K562 (cell line): ENCODE results near the gene DENND6B. TPM values are rescaled to one million over a fixed set of nuclear protein-coding genes. Genes with fewer than 3 reads are reported as not detected.
"Not testable (repeated sequence)": the region's sequence is repeated elsewhere in the genome, so short reads cannot be mapped to it uniquely, and the experiment has no call there.

Experiments used
- ATAC-seq: fragments of 200-7000 bp; cut with Tn5 transposase; 3 replicates; pipeline ENCODE4 v1.9.1; 2020; ENCODE audit warnings: moderate library complexity
- BruUV-seq: library from RNA; stranded (reverse); fragments of 400-500 nt; replicated peaks from 2 replicates; lab custom pipeline; 2021; lab: Mats Ljungman, UMichigan
- CTCF ChIA-PET: fragments of 300-600 bp; formaldehyde crosslinking; extraction: SDS; loops from one replicate; lab custom pipeline; 2021; ENCODE audit warnings: low intra/inter-chr PET ratio; lab: Yijun Ruan, JAX
- POLR2A ChIA-PET: fragments of 300-600, 350-650 bp; sonication (Branson Sonifier 250); formaldehyde crosslinking; extraction: SDS; loops from one replicate; lab custom pipeline; 2021; ENCODE audit warnings: antibody characterized with exemption, inconsistent platforms; lab: Yijun Ruan, JAX
- DNase-seq, 4 experiments: peaks; one replicate each; pipeline versions ENCODE4 v3.0.0 to v3.0.0-alpha.2; 2011 to 2018; ENCODE audit warnings: low spot score in 3 of 4, mixed read lengths in 3 of 4; ENCODE audit errors: extremely low read depth in 1 of 4
- FAIRE-seq: peaks from 2 replicates; lab custom pipeline; 2011; peaks lifted over from hg19 to GRCh38; lab: Jason Lieb, UNC
- H2AFZ ChIP-seq: 2 replicates; pipeline ENCODE4 v1.6.0; 2011; ENCODE audit warnings: low read depth, low read length, control low read depth, inconsistent platforms
- H3K27ac ChIP-seq: fragments of 200-600 bp; 3 replicates; pipeline ENCODE4 v1.8.0; 2011; ENCODE audit warnings: low read depth, mild to moderate bottlenecking, control low read depth, inconsistent platforms, low read length, moderate library complexity, mixed read lengths; ENCODE audit errors: extremely low read depth
- H3K27me3 ChIP-seq, 2 experiments: fragments of 300-600 bp in 1 of 2; 2 replicates in 1 of 2; 3 replicates in 1 of 2; pipeline versions ENCODE4 v1.6.0 to v1.8.0; 2011; ENCODE audit warnings: inconsistent platforms in 2 of 2, low read length in 2 of 2, mild to moderate bottlenecking in 1 of 2, mixed read lengths in 1 of 2, moderate library complexity in 1 of 2; ENCODE audit not compliant: control insufficient read depth in 2 of 2, insufficient read depth in 2 of 2
- H3K36me3 ChIP-seq: fragments of 300-600 bp; 3 replicates; pipeline ENCODE4 v1.8.0; 2011; ENCODE audit warnings: mild to moderate bottlenecking, low read length, inconsistent platforms; ENCODE audit not compliant: control insufficient read depth, insufficient read depth
- H3K4me1 ChIP-seq, 2 experiments: fragments of 200-600 bp in 1 of 2; replicated peaks in 1 of 2; 2 replicates in 1 of 2; 3 replicates in 1 of 2; pipeline versions ENCODE4 v1.5.1 to v1.8.0; 2011; ENCODE audit warnings: inconsistent platforms in 2 of 2, low read length in 2 of 2, mild to moderate bottlenecking in 1 of 2, mixed read lengths in 1 of 2, moderate library complexity in 1 of 2; ENCODE audit not compliant: control insufficient read depth in 2 of 2, insufficient read depth in 2 of 2
- H3K4me2 ChIP-seq: 2 replicates; pipeline ENCODE4 v1.6.1; 2011; ENCODE audit warnings: low read length, control low read depth, inconsistent platforms, mixed read lengths; ENCODE audit not compliant: insufficient read depth
- H3K4me3 ChIP-seq: fragments of 200-600 bp; sonication (generic), shearing (Covaris generic); 2 replicates; pipeline ENCODE4 v1.5.1; 2016; ENCODE audit warnings: control low read depth, inconsistent platforms
- H3K79me2 ChIP-seq: fragments of 200-600 bp; 3 replicates; pipeline ENCODE4 v1.8.0; 2011; ENCODE audit warnings: low read length, inconsistent platforms; ENCODE audit not compliant: control insufficient read depth, insufficient read depth
- H3K9ac ChIP-seq, 2 experiments: 2 replicates each; pipeline versions ENCODE4 v1.6.0 to v1.6.1; 2011; ENCODE audit warnings: low read depth in 2 of 2, low read length in 2 of 2, control low read depth in 1 of 2, inconsistent platforms in 1 of 2, mild to moderate bottlenecking in 1 of 2, mixed read lengths in 1 of 2; ENCODE audit not compliant: insufficient read depth in 1 of 2
- H3K9me1 ChIP-seq: one replicate; pipeline ENCODE4 v1.6.0; 2011; ENCODE audit warnings: inconsistent platforms, mild to moderate bottlenecking, low read length, moderate library complexity; ENCODE audit not compliant: control insufficient read depth, insufficient read depth
- H3K9me3 ChIP-seq: replicated peaks from 2 replicates; pipeline ENCODE4 v1.5.1; 2011; ENCODE audit warnings: low read depth, low read length, inconsistent platforms; ENCODE audit not compliant: control insufficient read depth, insufficient read depth
- H4K20me1 ChIP-seq: replicated peaks from 2 replicates; pipeline ENCODE4 v1.6.1; 2011; ENCODE audit warnings: low read length, inconsistent platforms, mixed read lengths; ENCODE audit not compliant: control insufficient read depth, insufficient read depth
- YBX1 ChIP-seq: fragments of 450-650 bp; IDR thresholded peaks from 2 replicates; pipeline ENCODE4 v1.7.1; 2016; ENCODE audit warnings: mild to moderate bottlenecking
- ZNF121 ChIP-seq: sonication (generic); formaldehyde crosslinking; conservative IDR thresholded peaks from 2 replicates; pipeline ENCODE4 v1.8.0; 2022; ENCODE audit warnings: missing genetic modification reagents
- ZNF253 ChIP-seq: fragments of 250-450 bp; sonication (Bioruptor Pico); conservative IDR thresholded peaks from 2 replicates; pipeline ENCODE4 v1.6.1; 2021; ENCODE audit warnings: mild to moderate bottlenecking
- WGBS: fragments of 100-300 bp; shearing (Covaris generic); methylation state at CpG from one replicate; pipeline ENCODE4 v1.1.6; 2016; ENCODE audit warnings: low coverage, mixed read lengths; ENCODE audit not compliant: insufficient coverage; ENCODE audit errors: missing lambda C conversion rate; 5-methylcytosine and 5-hydroxymethylcytosine counted together
- in situ Hi-C: fragments of 300-500 bp; cut with MboI; formaldehyde crosslinking; loops from 4 replicates; pipeline ENCODE4 v1.15.0; 2018; ENCODE audit warnings: inconsistent platforms, mixed read lengths
- intact Hi-C: fragments of 100-400 bp; cut with micrococcal nuclease; formaldehyde crosslinking; loops from 2 replicates; pipeline ENCODE4 v1.14.2; 2022
- polyA plus RNA-seq, 8 experiments: library from polyadenylated mRNA; depleted of rRNA in 4 of 8; stranded (reverse) in 5 of 8; unstranded in 3 of 8; fragments of >200 nt; fragmentation: Nextera tagmentation in 2 of 8; fragmentation: Illumina TruSeq in 1 of 8; extraction: Ambion mirVana in 2 of 8; extraction: Trizol in 1 of 8; gene quantifications; 2 replicates each; pipeline versions ENCODE4 v1.2.1 to v1.2.3, GENCODE V29; 2011 to 2014; ENCODE audit warnings: inconsistent platforms in 1 of 8, missing spikeins in 1 of 8
- total RNA-seq, 7 experiments: library from RNA; depleted of rRNA in 6 of 7; stranded (reverse); fragments of >200 nt in 6 of 7; fragmentation: Illumina TruSeq in 2 of 7; extraction: Trizol in 2 of 7; gene quantifications; 2 replicates each; pipeline versions ENCODE4 v1.2.1 to v1.2.3, GENCODE V29; 2011 to 2021; ENCODE audit warnings: low replicate concordance in 1 of 7
- TF ChIP-seq, protein P1 (sequence below): sonication (generic); formaldehyde crosslinking; IDR thresholded peaks from 2 replicates; pipeline ENCODE4 v1.8.1; 2023; ENCODE audit warnings: mild to moderate bottlenecking, missing genetic modification reagents

DENND6B gene
- total and polyA plus RNA-seq, 9 of the 15 experiments (the other 6 are each of a cell fraction or from before 2014, with no cell fraction given), result 0.07 to 3.7 (median 1.5) TPM

DNA sequence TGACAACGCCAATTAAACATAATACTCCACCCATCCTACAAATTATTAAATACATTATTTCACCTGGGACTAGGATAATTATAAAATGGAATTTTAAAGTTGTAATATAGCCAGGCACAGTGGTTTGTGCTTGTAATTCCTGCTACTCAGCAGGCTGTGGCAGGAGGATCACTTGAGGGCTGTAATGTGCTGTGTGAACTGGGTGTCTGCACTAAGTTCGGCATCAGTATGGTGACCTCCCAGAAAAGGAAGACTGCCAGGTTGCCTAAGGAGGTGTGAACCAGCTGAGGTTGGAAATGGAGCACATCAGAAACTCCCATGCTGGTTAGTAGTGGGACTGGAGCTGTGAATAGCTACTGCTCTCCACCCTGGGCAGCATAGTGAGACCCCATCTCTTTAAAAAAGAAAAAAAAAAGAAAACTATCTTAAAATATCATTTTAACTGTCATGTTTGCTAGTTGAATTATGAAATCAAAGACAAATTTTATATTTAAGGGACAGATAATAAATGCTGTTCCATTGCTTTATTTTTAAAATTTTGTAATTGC is 44.4 kb upstream of the DENND6B start:
- BruUV-seq, result no TSS peak
- TF ChIP-seq ZNF121 (CRISPR knock-in tag) (0 out of 2 replicates have a peak, but pooled peaks have one; percentile 14), ZNF253 (CRISPR knock-in tag) (no peak)
- ATAC-seq (no peak), DNase-seq (no peak), FAIRE-seq (no peak)
- H3K27me3 ChIP-seq, result no peaks in the 10 kb centered on the region
- H3K4me1 ChIP-seq, result no peaks in the 10 kb centered on the region; a peak in 1 of 5 replicates
- H3K9me3 ChIP-seq, result no peaks in the 10 kb centered on the region
- H3K9me1 ChIP-seq, result no peaks in the 10 kb centered on the region
- no peak overlapping the region for H3K4me2 ChIP-seq
- H3K36me3 ChIP-seq, result peaks cover 54% of the 10 kb centered on the region; the same call in 2 of the 3 replicates
- ChIA-PET CTCF (no interaction called here), POLR2A (no interaction called here)
- no peak overlapping the region for H3K9ac ChIP-seq
- WGBS, result 94% methylated on average over 2 of the region's 2 CpGs
- H3K4me3 ChIP-seq, result no peak overlapping the region
- H4K20me1 ChIP-seq, result no peaks in the 10 kb centered on the region
- H2AFZ ChIP-seq, result no peak overlapping the region
- in situ Hi-C loops, result no loop called here
- H3K79me2 ChIP-seq, result peaks cover 15% of the 10 kb centered on the region
- H3K27ac ChIP-seq, result no peak overlapping the region
- intact Hi-C loops, result no loop called here

- intact Hi-C loops, result no loop called here
- no peak for TF ChIP-seq YBX1
- TF ChIP-seq, protein P1, sequence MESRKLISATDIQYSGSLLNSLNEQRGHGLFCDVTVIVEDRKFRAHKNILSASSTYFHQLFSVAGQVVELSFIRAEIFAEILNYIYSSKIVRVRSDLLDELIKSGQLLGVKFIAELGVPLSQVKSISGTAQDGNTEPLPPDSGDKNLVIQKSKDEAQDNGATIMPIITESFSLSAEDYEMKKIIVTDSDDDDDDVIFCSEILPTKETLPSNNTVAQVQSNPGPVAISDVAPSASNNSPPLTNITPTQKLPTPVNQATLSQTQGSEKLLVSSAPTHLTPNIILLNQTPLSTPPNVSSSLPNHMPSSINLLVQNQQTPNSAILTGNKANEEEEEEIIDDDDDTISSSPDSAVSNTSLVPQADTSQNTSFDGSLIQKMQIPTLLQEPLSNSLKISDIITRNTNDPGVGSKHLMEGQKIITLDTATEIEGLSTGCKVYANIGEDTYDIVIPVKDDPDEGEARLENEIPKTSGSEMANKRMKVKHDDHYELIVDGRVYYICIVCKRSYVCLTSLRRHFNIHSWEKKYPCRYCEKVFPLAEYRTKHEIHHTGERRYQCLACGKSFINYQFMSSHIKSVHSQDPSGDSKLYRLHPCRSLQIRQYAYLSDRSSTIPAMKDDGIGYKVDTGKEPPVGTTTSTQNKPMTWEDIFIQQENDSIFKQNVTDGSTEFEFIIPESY (CRISPR knock-in tag), result peak; percentile 75
- TF ChIP-seq, all 486 proteins: peak for 1
- H3K4me2 ChIP-seq, result no peak overlapping the region
- H3K27me3 ChIP-seq, result no peaks in the 10 kb centered on the region
- H2AFZ ChIP-seq, result no peak overlapping the region
- in situ Hi-C loops, result no loop called here
- H3K9me3 ChIP-seq, result no peaks in the 10 kb centered on the region
- peaks cover 33% of the 10 kb centered on the region; the same call in 2 of the 3 replicates for H3K36me3 ChIP-seq
- no TSS peak for BruUV-seq
- H4K20me1 ChIP-seq, result no peaks in the 10 kb centered on the region
- FAIRE-seq (no peak), DNase-seq (no peak), ATAC-seq (no peak)
- no peak overlapping the region for H3K9ac ChIP-seq
- H3K4me1 ChIP-seq, result no peaks in the 10 kb centered on the region; a peak in 1 of 5 replicates
- H3K4me3 ChIP-seq, result no peak overlapping the region
- WGBS, result 91% methylated on average over 15 of the region's 27 CpGs
- ChIA-PET POLR2A (interaction anchor here (1.2 to 1.4 kb wide), 2 partner anchors 10 to 17 kb away, joined by 3 to 4 read pairs; no protein-coding TSS in a partner anchor), CTCF (no interaction called here)
- no peak overlapping the region for H3K27ac ChIP-seq
- no peaks in the 10 kb centered on the region for H3K9me1 ChIP-seq
- H3K79me2 ChIP-seq, result peaks cover 41% of the 10 kb centered on the region
Measured at GRCh38 chr22:50367778-50368500, 41.1 kb upstream of the DENND6B start.

DNA sequence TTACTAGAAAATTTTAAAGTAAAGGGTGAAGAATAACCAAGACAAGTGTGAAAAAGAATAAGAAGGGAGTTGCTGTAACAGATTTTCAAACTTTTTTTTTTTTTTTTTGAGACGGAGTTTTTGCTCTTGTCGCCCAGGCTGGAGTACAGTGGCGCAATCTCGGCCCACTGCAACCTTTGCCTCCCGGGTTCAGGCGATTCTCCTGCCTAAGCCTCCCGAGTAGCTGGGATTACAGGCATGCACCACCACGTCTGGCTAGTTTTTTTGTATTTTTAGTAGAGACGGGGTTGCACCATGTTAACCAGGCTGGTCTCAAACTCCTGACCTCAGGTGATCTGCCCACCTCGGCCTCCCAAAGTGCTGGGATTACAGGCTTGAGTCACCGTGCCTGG is 37.0 kb upstream of the DENND6B start:
- H3K4me1 ChIP-seq, ATAC-seq, CTCF ChIA-PET, intact Hi-C loops, H2AFZ ChIP-seq, BruUV-seq, H3K9ac ChIP-seq, H3K27me3 ChIP-seq, H3K9me3 ChIP-seq, in situ Hi-C loops, H3K9me1 ChIP-seq, DNase-seq, H3K4me3 ChIP-seq, FAIRE-seq, H3K4me2 ChIP-seq, H3K27ac ChIP-seq: not testable (repeated sequence)
- Histone ChIP-seq H4K20me1 (0 out of 2 replicates have a peak, but pooled peaks cover 22% of the 10 kb centered on the region), H3K36me3 (peaks cover 40% of the 10 kb centered on the region; the same call in 2 of the 3 replicates), H3K79me2 (peaks cover 76% of the 10 kb centered on the region)
- POLR2A ChIA-PET, result interaction anchor here (0.8 kb wide), 2 partner anchors 10 to 23 kb away, joined by 3 read pairs; no protein-coding TSS in a partner anchor
- WGBS, result 88% methylated on average over 10 of the region's 11 CpGs
